HepG2 (cell line): ENCODE data around the gene RPP14. TPM values are rescaled to one million over a fixed set of nuclear protein-coding genes. Genes with fewer than 3 reads are reported as not detected.

Source experiments
- FOXK1 ChIP-seq: sonication (generic); formaldehyde crosslinking; IDR thresholded peaks from 2 replicates; pipeline ENCODE4 v1.4.0; 2020; ENCODE audit warnings: low read depth, missing genetic modification reagents, borderline replicate concordance
- NFIC ChIP-seq: IDR thresholded peaks from 2 replicates; pipeline ENCODE4 v1.6.1; 2012; ENCODE audit warnings: mild to moderate bottlenecking, low read length, inconsistent platforms
- THAP9 ChIP-seq: sonication (generic); formaldehyde crosslinking; IDR thresholded peaks from 2 replicates; pipeline ENCODE4; 2020; ENCODE audit warnings: missing genetic modification reagents, mild to moderate bottlenecking, borderline replicate concordance
- TRIM24 ChIP-seq: sonication (generic); formaldehyde crosslinking; IDR thresholded peaks from 2 replicates; pipeline ENCODE4 v1.8.0; 2022; ENCODE audit warnings: mild to moderate bottlenecking, missing genetic modification reagents
- ZFP82 ChIP-seq: sonication (generic); formaldehyde crosslinking; IDR thresholded peaks from 2 replicates; pipeline ENCODE4 v1.5.1; 2020; ENCODE audit warnings: mild to moderate bottlenecking, missing genetic modification reagents, borderline replicate concordance
- ZFP91 ChIP-seq: sonication (generic); formaldehyde crosslinking; IDR thresholded peaks from 2 replicates; pipeline ENCODE4 v1.9.0; 2022; ENCODE audit warnings: missing genetic modification reagents, mild to moderate bottlenecking, borderline replicate concordance
- ZNF142 ChIP-seq: sonication (generic); formaldehyde crosslinking; IDR thresholded peaks from 2 replicates; pipeline ENCODE4 v1.4.0; 2020; ENCODE audit warnings: missing genetic modification reagents
- ZNF180 ChIP-seq: sonication (generic); formaldehyde crosslinking; IDR thresholded peaks from 2 replicates; pipeline ENCODE4 v1.4.0; 2020; ENCODE audit warnings: low read depth, missing genetic modification reagents, borderline replicate concordance
- ZNF44 ChIP-seq: sonication (generic); formaldehyde crosslinking; IDR thresholded peaks from 2 replicates; pipeline ENCODE4 v1.5.1; 2020; ENCODE audit warnings: mild to moderate bottlenecking, missing genetic modification reagents
- ZNF556 ChIP-seq: sonication (generic); formaldehyde crosslinking; IDR thresholded peaks from 2 replicates; pipeline ENCODE4 v1.4.0; 2020; ENCODE audit warnings: mild to moderate bottlenecking, missing genetic modification reagents, borderline replicate concordance
- polyA plus RNA-seq, 8 experiments: library from polyadenylated mRNA; depleted of rRNA in 3 of 8; stranded (reverse) in 7 of 8; unstranded in 1 of 8; fragments of >200 nt; fragmentation: Illumina TruSeq in 4 of 8; extraction: Trizol in 4 of 8; gene quantifications; 2 replicates each; pipeline versions ENCODE4 v1.2.1 to v1.2.3, GENCODE V29; 2011 to 2016; ENCODE audit warnings: low read depth in 4 of 8, missing spikeins in 1 of 8, mixed read lengths in 1 of 8; ENCODE audit not compliant: insufficient read depth in 1 of 8
- total RNA-seq, 5 experiments: library from RNA; depleted of rRNA; stranded (reverse); fragments of >200 nt; fragmentation: Illumina TruSeq; extraction: Trizol; gene quantifications; 2 replicates each; pipeline ENCODE4 v1.2.3, GENCODE V29; 2016; ENCODE audit warnings: low read depth in 1 of 5
- TF ChIP-seq, protein P1 (sequence below): sonication (generic); formaldehyde crosslinking; IDR thresholded peaks from 2 replicates; pipeline ENCODE4 v1.4.0; 2020; ENCODE audit warnings: missing genetic modification reagents, borderline replicate concordance
- TF ChIP-seq, protein P2 (sequence below): IDR thresholded peaks from 2 replicates; pipeline ENCODE4 v1.6.1; 2016; ENCODE audit warnings: missing genetic modification reagents, missing compliant biosample characterization

RPP14 gene
- total and polyA plus RNA-seq, 2 of the 13 experiments (the other 11 are each of a cell fraction or from before 2014, with no cell fraction given) = 15.4 to 16.2 TPM

GRCh38 chr3:58305882-58306711 lies at the start of gene RPP14, which contains the start of gene HTD2 (continued):
- TF ChIP-seq, protein P1, sequence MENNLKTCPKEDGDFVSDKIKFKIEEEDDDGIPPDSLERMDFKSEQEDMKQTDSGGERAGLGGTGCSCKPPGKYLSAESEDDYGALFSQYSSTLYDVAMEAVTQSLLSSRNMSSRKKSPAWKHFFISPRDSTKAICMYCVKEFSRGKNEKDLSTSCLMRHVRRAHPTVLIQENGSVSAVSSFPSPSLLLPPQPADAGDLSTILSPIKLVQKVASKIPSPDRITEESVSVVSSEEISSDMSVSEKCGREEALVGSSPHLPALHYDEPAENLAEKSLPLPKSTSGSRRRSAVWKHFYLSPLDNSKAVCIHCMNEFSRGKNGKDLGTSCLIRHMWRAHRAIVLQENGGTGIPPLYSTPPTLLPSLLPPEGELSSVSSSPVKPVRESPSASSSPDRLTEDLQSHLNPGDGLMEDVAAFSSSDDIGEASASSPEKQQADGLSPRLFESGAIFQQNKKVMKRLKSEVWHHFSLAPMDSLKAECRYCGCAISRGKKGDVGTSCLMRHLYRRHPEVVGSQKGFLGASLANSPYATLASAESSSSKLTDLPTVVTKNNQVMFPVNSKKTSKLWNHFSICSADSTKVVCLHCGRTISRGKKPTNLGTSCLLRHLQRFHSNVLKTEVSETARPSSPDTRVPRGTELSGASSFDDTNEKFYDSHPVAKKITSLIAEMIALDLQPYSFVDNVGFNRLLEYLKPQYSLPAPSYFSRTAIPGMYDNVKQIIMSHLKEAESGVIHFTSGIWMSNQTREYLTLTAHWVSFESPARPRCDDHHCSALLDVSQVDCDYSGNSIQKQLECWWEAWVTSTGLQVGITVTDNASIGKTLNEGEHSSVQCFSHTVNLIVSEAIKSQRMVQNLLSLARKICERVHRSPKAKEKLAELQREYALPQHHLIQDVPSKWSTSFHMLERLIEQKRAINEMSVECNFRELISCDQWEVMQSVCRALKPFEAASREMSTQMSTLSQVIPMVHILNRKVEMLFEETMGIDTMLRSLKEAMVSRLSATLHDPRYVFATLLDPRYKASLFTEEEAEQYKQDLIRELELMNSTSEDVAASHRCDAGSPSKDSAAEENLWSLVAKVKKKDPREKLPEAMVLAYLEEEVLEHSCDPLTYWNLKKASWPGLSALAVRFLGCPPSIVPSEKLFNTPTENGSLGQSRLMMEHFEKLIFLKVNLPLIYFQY = peak; percentile 44; the same call in 1 of the 2 replicates
- TF ChIP-seq, protein P2, sequence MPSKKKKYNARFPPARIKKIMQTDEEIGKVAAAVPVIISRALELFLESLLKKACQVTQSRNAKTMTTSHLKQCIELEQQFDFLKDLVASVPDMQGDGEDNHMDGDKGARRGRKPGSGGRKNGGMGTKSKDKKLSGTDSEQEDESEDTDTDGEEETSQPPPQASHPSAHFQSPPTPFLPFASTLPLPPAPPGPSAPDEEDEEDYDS = peak; percentile 67
- TF ChIP-seq THAP9 (CRISPR knock-in tag) = peak; percentile 93
- peak; percentile 86 for TF ChIP-seq FOXK1
- 0 out of 2 replicates have a peak, but pooled peaks have one; percentile 16 for TF ChIP-seq ZNF44 (CRISPR knock-in tag)
- no peak for TF ChIP-seq ZNF142 (CRISPR knock-in tag)
- TF ChIP-seq ZFP91 (CRISPR knock-in tag) = peak; percentile 87
- no peak for TF ChIP-seq TRIM24
- peak; percentile 28; the same call in 1 of the 2 replicates for TF ChIP-seq ZNF556 (CRISPR knock-in tag)
- TF ChIP-seq NFIC = no peak
- no peak for TF ChIP-seq ZFP82 (CRISPR knock-in tag)
- no peak for TF ChIP-seq ZNF180
